GM12891 (cell line): ENCODE measurements around the gene TCERG1L.
"Not testable (repeated sequence)": the region's sequence is repeated elsewhere in the genome, so short reads cannot be mapped to it uniquely, and the experiment has no call there.

Experiments
- DNase-seq: peaks from one replicate; pipeline ENCODE4 v3.0.0; 2011; ENCODE audit warnings: low spot score; ENCODE audit not compliant: insufficient read length
- FAIRE-seq: peaks from 2 replicates; lab custom pipeline; 2011; peaks lifted over from hg19 to GRCh38; lab: Jason Lieb, UNC
- PAX5 ChIP-seq: IDR thresholded peaks from 2 replicates; pipeline ENCODE4 v1.6.1; 2011; ENCODE audit warnings: low read length, moderate library complexity, mild to moderate bottlenecking; ENCODE audit not compliant: insufficient read depth, severe bottlenecking
- POLR2A ChIP-seq: IDR thresholded peaks from 2 replicates; pipeline ENCODE4 v1.6.1; 2011; ENCODE audit warnings: low read depth, low read length, control low read depth
- POLR2AphosphoS5 ChIP-seq: IDR thresholded peaks from 2 replicates; pipeline ENCODE4 v1.6.1; 2011; ENCODE audit warnings: low read depth, low read length, control low read depth
- POU2F2 ChIP-seq: IDR thresholded peaks from 2 replicates; pipeline ENCODE4 v1.6.1; 2011; ENCODE audit warnings: low read depth, mild to moderate bottlenecking, control low read depth, low read length, moderate library complexity
- SPI1 ChIP-seq: IDR thresholded peaks from 2 replicates; pipeline ENCODE4 v1.6.1; 2011; ENCODE audit warnings: low read depth, low read length, control low read depth
- TAF1 ChIP-seq: IDR thresholded peaks from 2 replicates; pipeline ENCODE4 v1.6.1; 2011; ENCODE audit warnings: low read depth, low read length, control low read depth

The TCERG1L gene

DNA sequence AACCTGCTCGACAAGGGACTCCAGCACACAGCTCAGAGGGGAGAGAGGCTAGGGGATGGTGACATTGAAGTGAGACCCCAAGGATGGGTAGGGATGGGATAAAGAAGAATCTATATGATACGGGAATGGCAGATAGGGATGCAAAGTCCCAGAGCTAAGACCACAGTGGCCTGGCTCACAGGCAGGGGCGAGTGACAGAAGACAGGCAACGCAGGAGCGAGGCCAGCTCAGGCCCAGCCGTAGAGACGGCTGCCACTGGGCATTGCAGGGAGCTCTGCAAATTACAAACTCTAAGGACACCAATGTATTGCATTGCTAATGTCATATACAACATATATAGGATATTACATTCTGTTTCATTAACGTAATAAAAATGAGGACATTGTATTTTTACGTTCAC, 131.4 kb downstream of the TCERG1L start:
- TF ChIP-seq SPI1 (no peak), TAF1 (no peak), POLR2AphosphoS5 (no peak), POU2F2 (no peak), POLR2A (no peak), PAX5 (no peak)
- DNase-seq (no peak), FAIRE-seq (no peak)

DNA sequence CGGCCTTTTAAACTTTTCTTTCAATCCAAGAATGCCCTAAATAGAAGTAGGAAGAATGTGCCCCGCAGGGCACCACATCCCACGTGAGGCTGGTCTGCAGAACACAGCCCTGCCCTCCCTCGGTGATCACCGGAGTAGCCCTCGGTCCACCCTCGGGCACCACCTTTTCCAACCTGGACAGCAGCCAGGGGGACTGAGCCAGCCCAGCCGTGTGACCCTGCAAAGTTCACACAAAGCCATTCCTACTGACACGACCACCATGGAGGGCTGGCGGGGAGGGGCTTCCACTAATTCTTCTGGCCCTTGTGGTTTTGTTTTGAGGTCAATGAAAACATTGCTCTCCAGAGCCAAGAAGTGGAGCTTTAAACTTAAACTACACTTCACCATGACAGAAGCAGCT, 132.2 kb downstream of the TCERG1L start:
- DNase-seq, result no peak
- TF ChIP-seq TAF1 (no peak), POLR2AphosphoS5 (no peak), POLR2A (no peak), POU2F2 (no peak), SPI1 (no peak), PAX5 (no peak)
- FAIRE-seq, result no peak

DNA sequence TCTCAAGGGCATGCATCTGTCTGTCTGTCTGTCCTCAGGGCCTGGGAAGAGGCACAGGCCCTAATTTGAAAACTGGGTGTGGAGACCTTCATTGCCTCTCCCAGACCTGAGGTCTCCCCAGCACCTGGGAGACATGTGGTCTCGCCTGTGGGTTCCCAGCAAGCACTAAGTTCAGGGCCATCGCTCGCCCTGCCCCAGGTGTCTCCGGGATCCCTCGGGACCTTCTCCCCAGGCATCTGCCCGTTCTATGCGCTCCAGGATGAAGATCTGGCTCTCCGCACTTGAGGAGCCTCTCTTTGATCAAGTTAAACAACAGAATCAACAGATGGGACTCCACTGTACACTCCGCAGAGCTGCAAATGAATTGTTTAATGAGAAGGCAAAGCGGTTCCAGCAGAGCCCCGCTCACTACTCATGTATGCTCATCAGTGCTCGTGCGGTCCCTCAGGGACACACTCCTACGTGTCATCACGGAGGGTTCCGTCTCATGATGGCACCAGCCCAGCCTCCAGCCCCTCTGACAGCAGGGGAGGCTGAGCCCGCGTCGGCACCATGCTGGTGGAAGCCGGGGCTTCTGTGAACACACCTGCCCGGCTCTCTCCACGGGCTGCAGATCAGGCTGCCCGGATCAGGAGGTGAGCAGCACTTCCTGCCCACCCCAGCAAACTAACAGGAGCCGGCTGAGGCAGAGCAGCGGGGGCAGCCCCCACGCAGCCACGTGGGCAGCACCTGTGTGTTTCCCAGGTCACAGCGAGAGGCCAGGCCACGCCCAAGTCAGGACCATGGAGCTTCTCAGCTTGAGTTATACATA, 132.8 kb downstream of the TCERG1L start:
- FAIRE-seq (no peak), DNase-seq (no peak)
- TF ChIP-seq PAX5, result no peak
- no peak for TF ChIP-seq TAF1
- TF ChIP-seq POU2F2, result no peak
- no peak for TF ChIP-seq POLR2AphosphoS5
- no peak for TF ChIP-seq POLR2A
- TF ChIP-seq SPI1, result no peak

DNA sequence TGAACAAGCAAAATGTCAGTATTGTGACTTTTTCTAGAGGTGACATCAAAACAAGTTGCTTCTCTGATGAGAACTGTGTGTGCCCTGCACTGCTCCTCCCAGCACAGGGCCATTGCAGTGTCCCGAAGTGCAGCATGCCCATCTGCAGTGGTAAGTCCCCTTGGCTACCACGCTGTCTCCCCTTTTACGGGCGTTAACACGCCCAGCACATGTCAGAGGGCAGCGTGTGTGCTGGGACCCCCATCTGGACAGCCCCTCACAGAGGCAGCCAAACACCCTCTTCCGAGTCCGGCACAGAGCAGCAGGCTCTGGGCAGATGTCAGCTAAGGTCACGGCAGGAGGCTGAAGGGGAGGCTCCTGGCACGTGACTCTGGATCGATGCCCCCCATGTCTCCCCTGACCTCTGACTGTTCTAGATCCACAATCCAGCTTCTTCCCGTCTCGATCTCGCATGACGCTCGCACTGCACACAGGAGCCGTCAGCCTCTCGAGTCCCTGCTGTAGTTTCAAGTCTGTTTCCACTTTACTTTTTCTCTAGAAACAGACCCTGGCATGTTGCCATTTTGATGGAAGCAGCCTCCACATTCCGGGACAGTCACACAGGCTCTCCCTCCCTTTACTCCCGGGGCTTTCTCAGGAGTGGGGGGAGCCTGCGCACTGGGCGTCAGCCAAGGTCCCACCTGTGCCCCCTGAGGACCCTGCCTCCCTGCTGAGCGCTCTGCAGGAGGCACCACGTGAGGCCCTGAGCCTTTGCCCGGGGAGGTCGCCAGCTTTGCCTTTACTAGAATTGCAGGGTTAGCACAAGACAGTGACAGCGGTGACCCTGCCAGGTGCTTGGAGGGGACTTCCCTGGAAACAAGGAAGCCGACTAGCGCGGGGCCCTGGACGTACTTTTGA, 133.8 kb downstream of the TCERG1L start:
- DNase-seq, result no peak
- TF ChIP-seq SPI1, result no peak
- TF ChIP-seq TAF1, result no peak
- no peak for FAIRE-seq

DNA sequence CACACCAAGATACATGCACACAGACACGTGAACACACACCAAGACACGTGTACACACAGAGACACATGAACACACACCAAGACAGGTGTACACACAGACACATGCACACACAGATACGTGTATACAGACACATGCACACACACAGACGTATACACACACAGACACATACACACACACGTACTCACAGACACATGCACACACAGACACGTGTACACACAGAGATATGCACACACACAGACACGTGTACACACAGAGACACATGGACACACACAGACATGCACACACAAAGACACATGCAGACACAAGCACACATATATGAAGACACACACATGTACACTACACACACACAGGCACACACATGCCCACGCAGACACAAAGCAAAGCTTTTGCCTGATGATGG, 134.6 kb downstream of the TCERG1L start:
- DNase-seq (no peak), FAIRE-seq (no peak)
- no peak for TF ChIP-seq POLR2AphosphoS5

DNA sequence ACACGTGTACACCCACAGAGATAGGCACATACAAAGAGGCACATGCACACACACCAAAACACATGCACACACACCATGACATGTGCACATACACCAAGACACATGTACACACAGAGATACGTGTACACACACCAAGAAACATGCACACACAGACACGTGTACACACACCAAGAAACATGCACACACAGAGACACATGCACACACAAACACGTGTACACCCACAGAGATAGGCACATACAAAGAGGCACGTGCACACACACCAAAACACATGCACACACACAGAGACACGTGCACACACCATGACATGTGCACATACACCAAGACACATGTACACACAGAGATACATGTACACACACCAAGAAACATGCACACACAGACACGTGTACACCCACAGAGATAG, 135.2 kb downstream of the TCERG1L start:
- peak; percentile 99 for FAIRE-seq
- not testable (repeated sequence) for DNase-seq

DNA sequence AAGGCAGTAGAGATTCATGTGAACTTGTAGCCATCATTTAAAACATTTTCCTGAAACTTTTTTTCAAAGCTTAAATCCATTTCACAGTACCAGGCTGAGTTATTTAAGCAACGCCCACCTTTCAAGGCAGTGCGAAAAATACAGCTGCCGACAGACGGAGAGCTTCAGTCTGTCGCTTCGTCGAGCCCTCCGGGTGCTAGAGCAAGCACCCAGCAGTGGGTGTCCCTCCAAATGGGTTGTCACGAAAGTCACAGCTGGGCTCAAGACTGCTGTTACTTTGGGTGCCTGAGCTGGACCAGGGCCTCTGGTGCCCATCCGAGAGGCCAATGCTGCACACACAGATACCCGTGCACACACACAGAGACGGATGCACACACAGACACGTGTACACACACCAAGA, 135.6 kb downstream of the TCERG1L start:
- no peak for TF ChIP-seq POLR2AphosphoS5
- TF ChIP-seq PAX5, result no peak
- TF ChIP-seq POLR2A, result no peak
- TF ChIP-seq TAF1, result no peak
- no peak for TF ChIP-seq SPI1
- TF ChIP-seq POU2F2, result no peak
- DNase-seq (no peak), FAIRE-seq (no peak)

DNA sequence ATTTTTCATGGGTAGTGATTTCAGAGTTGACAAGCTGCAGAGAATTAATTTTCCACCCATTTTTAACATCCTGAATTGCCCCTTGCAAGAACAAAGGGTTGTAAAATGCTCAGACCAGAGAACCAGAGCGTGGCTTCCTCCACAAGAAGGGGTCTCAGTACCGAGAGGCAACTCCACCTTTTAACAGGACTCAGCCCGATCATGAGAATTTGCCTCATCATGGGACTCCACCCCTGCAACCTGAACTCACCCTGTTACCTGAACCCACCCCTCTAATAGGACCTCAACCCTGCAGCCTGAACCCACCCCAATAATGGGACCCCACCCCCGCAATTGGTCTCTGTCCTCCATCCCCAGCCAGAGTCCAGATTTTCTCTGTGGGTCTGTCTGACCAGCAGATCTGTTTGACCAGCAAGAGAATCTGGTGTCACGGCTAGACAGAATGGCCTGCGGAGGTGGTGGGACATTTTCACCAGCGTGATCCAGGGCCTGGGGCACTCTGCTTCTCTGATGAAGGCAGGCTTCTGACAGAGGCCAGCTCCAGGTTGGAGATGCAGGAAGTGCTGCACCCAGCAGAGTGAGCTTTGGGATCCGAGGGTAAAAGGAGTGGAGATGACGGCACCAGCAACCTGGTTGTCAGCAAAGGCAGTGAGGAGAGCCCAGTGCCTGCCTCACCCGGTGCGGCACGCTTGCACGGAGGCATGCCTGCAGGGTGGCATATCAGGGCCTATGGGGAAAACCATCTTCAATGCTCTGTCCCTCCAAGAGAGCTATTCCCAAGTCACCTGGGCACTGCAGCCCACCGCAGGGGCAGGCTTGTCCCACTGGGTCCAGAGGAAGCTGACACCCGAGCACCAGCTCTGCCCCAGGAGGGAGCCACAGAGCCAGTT, 136.6 kb downstream of the TCERG1L start:
- FAIRE-seq (no peak), DNase-seq (no peak)
- no peak for TF ChIP-seq POU2F2

DNA sequence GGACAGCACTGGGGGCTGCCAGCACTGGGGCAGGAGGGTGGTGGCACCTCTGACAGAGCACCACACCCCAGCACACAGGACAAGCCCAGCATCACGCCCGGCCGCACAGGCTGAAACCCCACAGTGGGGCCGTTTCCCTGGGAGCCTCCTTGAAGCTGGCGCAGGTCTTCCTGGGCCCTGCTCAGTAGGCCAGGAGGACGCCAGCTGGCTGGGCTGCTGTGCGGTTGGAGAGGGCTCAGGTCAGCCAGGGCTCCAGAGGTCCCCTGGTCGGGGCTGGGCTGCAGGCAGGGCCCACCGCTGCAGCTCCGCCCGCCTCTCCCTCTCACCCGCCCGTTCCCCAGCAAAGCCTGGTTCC, 137.3 kb downstream of the TCERG1L start:
- FAIRE-seq, result no peak
- TF ChIP-seq TAF1 (no peak), POLR2A (no peak), POLR2AphosphoS5 (no peak)
- no peak for DNase-seq

DNA sequence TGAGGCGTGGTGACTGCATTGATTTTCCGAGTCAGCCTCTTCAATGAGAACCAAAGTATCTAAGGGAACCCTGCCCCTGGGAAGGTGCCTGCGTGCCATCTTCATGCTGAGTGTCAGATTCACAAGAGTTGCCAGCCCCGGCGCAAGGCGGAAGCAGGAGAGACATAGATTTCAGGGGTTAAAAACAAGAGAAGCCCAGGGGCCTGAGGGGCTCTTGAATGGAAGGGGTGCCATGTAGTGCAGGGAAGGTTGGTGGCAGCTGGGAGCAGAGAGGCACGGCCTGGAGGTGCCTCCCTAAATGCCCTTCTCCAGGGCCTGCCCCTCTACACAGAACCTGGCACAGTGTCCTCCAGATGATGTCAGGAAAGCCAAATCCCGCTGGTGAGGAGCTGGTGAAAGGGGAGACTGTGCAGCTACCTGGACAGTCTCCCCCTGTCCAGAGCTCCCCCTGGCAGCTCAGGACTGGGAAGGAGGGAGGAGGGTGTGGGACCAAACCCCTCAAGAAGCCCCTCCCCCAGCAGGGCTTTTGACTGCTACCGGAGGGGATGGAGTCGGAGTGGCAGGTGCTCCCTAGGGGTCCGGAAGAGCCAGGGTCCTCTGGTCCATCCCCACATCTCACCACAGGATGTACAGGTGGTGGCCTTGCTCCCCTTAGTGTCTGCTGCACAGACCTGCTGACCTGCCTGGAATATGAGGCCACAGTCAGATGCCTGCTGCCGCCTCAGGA, 137.9 kb downstream of the TCERG1L start:
- FAIRE-seq, result no peak

More for the DNA sequence above, 137.9 kb downstream of the TCERG1L start:
- TF ChIP-seq POU2F2, result no peak
- no peak for TF ChIP-seq TAF1
- TF ChIP-seq SPI1, result no peak
- TF ChIP-seq POLR2A, result no peak
- TF ChIP-seq PAX5, result no peak
- TF ChIP-seq POLR2AphosphoS5, result no peak
- no peak for DNase-seq
